T-helper 2 cell treated with Interferon-gamma antibody and Interleukin-4, amounts not matched to agents 5 μg/mL and 100 μg/mL, for 36 hours (primary cell): Measurements from ENCODE around the gene HEXA.

Experiments used
- DNase-seq: peaks from one replicate; pipeline ENCODE4 v3.0.0; 2021; ENCODE audit warnings: low spot score
- H3K27ac Mint-ChIP-seq: one replicate; pipeline ENCODE4 v1.8.0; 2021; ENCODE audit warnings: mild to moderate bottlenecking, mixed read lengths
- H3K27me3 Mint-ChIP-seq: one replicate; pipeline ENCODE4 v1.8.0; 2021; ENCODE audit warnings: low read depth, mixed read lengths
- H3K36me3 Mint-ChIP-seq: one replicate; pipeline ENCODE4 v1.8.0; 2021; ENCODE audit warnings: low read depth, mixed read lengths
- H3K4me1 Mint-ChIP-seq: one replicate; pipeline ENCODE4 v1.8.0; 2021; ENCODE audit warnings: low read depth, mixed read lengths
- H3K4me3 Mint-ChIP-seq: one replicate; pipeline ENCODE4 v1.8.0; 2022; ENCODE audit warnings: mild to moderate bottlenecking, moderate library complexity, mixed read lengths
- H3K9me3 Mint-ChIP-seq: one replicate; pipeline ENCODE4 v1.8.0; 2021; ENCODE audit warnings: mixed read lengths

HEXA gene

DNA sequence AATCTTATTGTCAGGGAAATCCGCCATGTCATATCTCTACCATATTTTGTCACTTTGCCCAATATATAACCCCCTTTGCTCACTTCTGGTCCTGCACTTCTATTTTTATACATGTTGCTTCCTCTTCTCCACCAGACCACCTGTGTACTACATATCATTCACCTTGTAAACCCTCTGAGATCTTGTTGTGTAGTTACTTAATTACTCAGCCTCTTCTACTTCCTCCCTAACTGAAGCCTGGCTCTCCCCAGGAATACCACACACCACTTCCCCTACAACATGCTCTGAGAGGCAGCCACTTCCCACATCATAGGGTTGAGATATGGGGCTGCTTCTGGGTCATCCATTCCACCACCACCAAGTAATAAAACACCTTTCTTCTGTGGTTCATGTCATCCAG is 10.0 kb downstream of the HEXA start:
- peak overlapping the region; percentile 1 for H3K4me3 Mint-ChIP-seq
- H3K27ac Mint-ChIP-seq: peak overlapping the region; percentile 34
- peak; percentile 10 for DNase-seq
- peaks cover 12% of the 10 kb centered on the region for H3K36me3 Mint-ChIP-seq
- no peaks in the 10 kb centered on the region for H3K27me3 Mint-ChIP-seq
- no peaks in the 10 kb centered on the region for H3K9me3 Mint-ChIP-seq
- peaks cover 18% of the 10 kb centered on the region for H3K4me1 Mint-ChIP-seq

GRCh38 chr15:72361176-72361575 is 14.6 kb downstream of the HEXA start:
- DNase-seq: no peak
- Mint-ChIP-seq H3K27me3 (no peaks in the 10 kb centered on the region), H3K27ac (no peak overlapping the region), H3K36me3 (no peaks in the 10 kb centered on the region), H3K4me1 (peaks cover 12% of the 10 kb centered on the region), H3K9me3 (no peaks in the 10 kb centered on the region), H3K4me3 (no peak overlapping the region)

DNA sequence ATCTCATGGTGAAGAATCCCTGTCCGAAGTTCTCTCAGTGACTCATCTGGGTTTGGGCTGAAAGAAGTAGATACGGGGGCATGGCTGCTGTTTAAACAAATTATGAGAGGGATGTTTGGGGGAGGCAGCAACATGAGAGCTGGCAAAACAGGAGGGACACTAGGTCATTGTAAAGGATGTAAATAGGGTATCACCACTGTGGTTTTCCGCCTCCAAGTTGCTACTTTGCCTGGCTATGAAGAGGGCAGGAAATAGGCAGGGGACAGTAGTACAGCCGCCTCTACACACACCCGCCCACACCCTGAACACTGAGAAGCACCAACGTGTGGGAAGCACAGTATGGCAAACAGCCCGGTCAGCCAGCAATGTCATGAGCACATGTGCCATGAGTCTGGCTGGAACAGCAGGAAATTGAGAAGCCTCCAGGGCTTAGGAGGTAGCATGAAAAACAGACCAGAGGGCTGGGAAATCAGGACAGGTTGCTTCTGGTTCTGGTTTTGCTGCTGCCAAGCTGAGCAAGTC is 17.1 kb downstream of the HEXA start:
- DNase-seq: no peak
- no peaks in the 10 kb centered on the region for H3K27me3 Mint-ChIP-seq
- no peak overlapping the region for H3K4me3 Mint-ChIP-seq
- no peaks in the 10 kb centered on the region for H3K9me3 Mint-ChIP-seq
- H3K27ac Mint-ChIP-seq: no peak overlapping the region
- H3K4me1 Mint-ChIP-seq: peaks cover 5% of the 10 kb centered on the region
- peaks cover 2% of the 10 kb centered on the region for H3K36me3 Mint-ChIP-seq

DNA sequence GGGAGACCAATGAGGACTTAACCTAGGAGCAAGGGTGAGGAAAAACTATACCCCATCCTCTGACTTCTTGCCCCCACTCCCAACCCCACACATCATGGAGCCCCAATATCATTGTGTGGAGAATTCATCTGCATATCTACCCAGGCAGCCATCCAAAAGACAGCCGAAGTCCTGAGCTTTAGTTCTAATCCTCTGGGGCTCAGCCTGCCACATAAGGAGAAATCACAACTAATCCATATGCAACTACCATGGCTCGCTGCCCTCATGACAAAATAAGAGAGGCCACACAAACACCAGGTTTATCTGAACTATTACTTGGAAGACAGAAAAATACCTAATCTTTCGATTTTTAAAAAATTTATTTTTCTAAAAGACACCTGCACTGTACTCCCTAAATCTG is 17.7 kb downstream of the HEXA start:
- H3K9me3 Mint-ChIP-seq: no peaks in the 10 kb centered on the region
- H3K4me3 Mint-ChIP-seq: no peak overlapping the region
- no peak overlapping the region for H3K27ac Mint-ChIP-seq
- DNase-seq: no peak
- peaks cover 5% of the 10 kb centered on the region for H3K4me1 Mint-ChIP-seq
- H3K36me3 Mint-ChIP-seq: peaks cover 5% of the 10 kb centered on the region
- no peaks in the 10 kb centered on the region for H3K27me3 Mint-ChIP-seq

DNA sequence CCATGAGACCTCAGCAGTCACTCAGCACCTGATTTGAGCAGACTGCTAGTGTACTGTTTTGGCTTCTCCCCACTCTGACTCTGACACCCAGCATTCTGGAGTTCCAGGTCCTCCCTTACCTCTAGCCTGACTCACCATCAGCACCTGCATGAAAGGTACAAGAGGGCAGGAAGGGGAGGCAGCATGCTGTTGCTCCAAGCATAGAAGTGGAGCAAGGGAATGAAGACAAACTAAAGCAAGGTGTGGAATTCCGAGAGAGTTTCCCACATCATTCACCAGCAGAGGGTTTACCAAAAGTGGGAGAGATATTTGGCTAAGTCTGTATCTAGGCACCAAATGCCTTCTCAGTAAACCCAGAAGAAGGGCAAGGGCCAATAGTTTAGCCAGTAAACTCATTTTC is 21.3 kb downstream of the HEXA start:
- no peaks in the 10 kb centered on the region for H3K27me3 Mint-ChIP-seq
- no peak overlapping the region for H3K27ac Mint-ChIP-seq
- no peaks in the 10 kb centered on the region for H3K9me3 Mint-ChIP-seq
- no peak for DNase-seq
- peaks cover 5% of the 10 kb centered on the region for H3K36me3 Mint-ChIP-seq
- H3K4me1 Mint-ChIP-seq: peaks cover 5% of the 10 kb centered on the region
- no peak overlapping the region for H3K4me3 Mint-ChIP-seq

DNA sequence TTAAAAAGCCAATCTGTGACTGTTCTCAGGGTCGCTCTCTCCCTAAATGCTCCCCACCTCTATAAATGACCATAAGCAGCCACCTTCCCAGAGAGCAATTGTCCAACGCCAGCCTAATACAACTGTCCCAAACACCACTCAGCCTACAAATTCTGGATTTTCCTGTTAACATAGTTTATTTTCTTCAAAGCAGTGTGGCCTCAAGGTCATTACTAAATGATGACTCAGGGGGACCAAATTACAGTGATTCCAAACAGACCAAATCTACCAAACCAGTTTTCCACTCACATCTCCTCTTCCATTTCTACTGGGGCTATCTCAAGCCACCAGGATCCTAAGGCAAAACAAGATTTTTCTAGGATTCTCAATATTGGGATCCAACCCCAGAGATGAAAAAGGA is 22.5 kb downstream of the HEXA start:
- Mint-ChIP-seq H3K9me3 (no peaks in the 10 kb centered on the region), H3K4me3 (no peak overlapping the region), H3K27me3 (no peaks in the 10 kb centered on the region), H3K36me3 (peaks cover 14% of the 10 kb centered on the region), H3K27ac (no peak overlapping the region), H3K4me1 (no peaks in the 10 kb centered on the region)
- DNase-seq: no peak

- no peaks in the 10 kb centered on the region for H3K27me3 Mint-ChIP-seq
These were observed 30.0 kb downstream of the HEXA start for GRCh38 chr15:72345806-72346205.

DNA sequence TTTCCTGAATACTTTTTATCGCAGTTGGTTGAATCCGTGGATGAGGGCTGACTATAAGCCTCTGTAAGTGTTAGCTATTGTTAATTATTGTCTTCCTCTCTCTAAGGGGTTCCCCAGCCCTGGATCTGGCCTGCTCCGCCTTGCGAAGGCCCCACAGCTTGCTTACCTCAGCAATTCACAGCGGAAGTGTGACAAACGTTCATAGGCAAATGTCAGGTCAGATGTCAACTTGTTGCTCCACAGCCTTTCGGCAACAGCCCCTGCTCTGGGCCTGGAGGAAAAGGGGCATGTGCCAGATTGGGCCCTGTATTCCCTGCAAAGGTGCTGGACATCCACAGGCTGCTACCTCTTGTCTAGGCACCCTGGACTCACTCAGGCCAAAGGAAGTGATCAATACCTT is 30.5 kb downstream of the HEXA start:
- Mint-ChIP-seq H3K27ac (no peak overlapping the region), H3K9me3 (no peaks in the 10 kb centered on the region), H3K4me1 (no peaks in the 10 kb centered on the region), H3K27me3 (no peaks in the 10 kb centered on the region), H3K36me3 (peaks cover 22% of the 10 kb centered on the region), H3K4me3 (no peak overlapping the region)
- no peak for DNase-seq

More at GRCh38 chr15:72345806-72346205, 30.0 kb downstream of the HEXA start:
- DNase-seq: no peak
- Mint-ChIP-seq H3K36me3 (peaks cover 22% of the 10 kb centered on the region), H3K9me3 (no peaks in the 10 kb centered on the region), H3K4me1 (no peaks in the 10 kb centered on the region), H3K27ac (no peak overlapping the region), H3K4me3 (no peak overlapping the region)

- no peaks in the 10 kb centered on the region for H3K4me1 Mint-ChIP-seq
- no peaks in the 10 kb centered on the region for H3K9me3 Mint-ChIP-seq
- DNase-seq: no peak
These were observed 31.2 kb downstream of the HEXA start for GRCh38 chr15:72344602-72345001.

DNA sequence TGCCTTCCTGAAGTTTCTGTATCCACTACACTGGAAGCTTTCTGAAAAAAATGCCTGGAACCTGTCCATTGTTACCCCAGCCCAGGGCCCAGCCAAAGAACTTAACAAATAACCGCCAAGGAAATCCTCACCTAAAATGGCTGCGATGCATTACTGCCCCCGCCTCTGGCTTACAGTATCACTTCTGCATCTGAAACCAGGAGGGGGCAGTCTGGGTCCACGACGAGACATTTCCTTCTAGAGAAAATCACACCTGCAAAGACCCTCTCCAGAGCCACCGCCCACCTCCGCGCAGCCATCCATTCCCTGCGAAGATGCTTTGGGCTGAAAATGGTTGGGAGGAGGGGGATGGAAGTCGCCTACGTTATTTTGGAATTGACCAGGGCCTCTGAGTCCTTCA is 33.4 kb downstream of the HEXA start:
- no peaks in the 10 kb centered on the region for H3K9me3 Mint-ChIP-seq
- no peaks in the 10 kb centered on the region for H3K4me1 Mint-ChIP-seq
- no peak for DNase-seq
- no peak overlapping the region for H3K4me3 Mint-ChIP-seq
- peaks cover 11% of the 10 kb centered on the region for H3K36me3 Mint-ChIP-seq
- H3K27me3 Mint-ChIP-seq: no peaks in the 10 kb centered on the region
- H3K27ac Mint-ChIP-seq: no peak overlapping the region

More at GRCh38 chr15:72344602-72345001, 31.2 kb downstream of the HEXA start:
- Mint-ChIP-seq H3K4me3 (no peak overlapping the region), H3K27ac (no peak overlapping the region), H3K27me3 (no peaks in the 10 kb centered on the region), H3K36me3 (peaks cover 22% of the 10 kb centered on the region)

GRCh38 chr15:72341361-72341760 is 34.5 kb downstream of the HEXA start:
- Mint-ChIP-seq H3K9me3 (no peaks in the 10 kb centered on the region), H3K27me3 (no peaks in the 10 kb centered on the region), H3K36me3 (peaks cover 9% of the 10 kb centered on the region), H3K4me3 (no peak overlapping the region), H3K4me1 (no peaks in the 10 kb centered on the region), H3K27ac (no peak overlapping the region)
- DNase-seq: no peak

GRCh38 chr15:72340366-72340765 is 35.4 kb downstream of the HEXA start:
- H3K27me3 Mint-ChIP-seq: no peaks in the 10 kb centered on the region
- H3K27ac Mint-ChIP-seq: no peak overlapping the region
- no peaks in the 10 kb centered on the region for H3K9me3 Mint-ChIP-seq
- H3K36me3 Mint-ChIP-seq: peaks cover 3% of the 10 kb centered on the region
- H3K4me1 Mint-ChIP-seq: no peaks in the 10 kb centered on the region
- H3K4me3 Mint-ChIP-seq: no peak overlapping the region
- no peak for DNase-seq

- Mint-ChIP-seq H3K27ac (no peak overlapping the region), H3K4me3 (no peak overlapping the region), H3K4me1 (no peaks in the 10 kb centered on the region), H3K36me3 (no peaks in the 10 kb centered on the region), H3K27me3 (no peaks in the 10 kb centered on the region), H3K9me3 (no peaks in the 10 kb centered on the region)
- DNase-seq: no peak
These were observed 36.0 kb downstream of the HEXA start for GRCh38 chr15:72339777-72340177.

- Mint-ChIP-seq H3K4me1 (no peaks in the 10 kb centered on the region), H3K4me3 (no peak overlapping the region), H3K27me3 (no peaks in the 10 kb centered on the region), H3K9me3 (no peaks in the 10 kb centered on the region), H3K36me3 (no peaks in the 10 kb centered on the region), H3K27ac (no peak overlapping the region)
- no peak for DNase-seq
These were observed 37.0 kb downstream of the HEXA start for GRCh38 chr15:72338617-72339321.

DNA sequence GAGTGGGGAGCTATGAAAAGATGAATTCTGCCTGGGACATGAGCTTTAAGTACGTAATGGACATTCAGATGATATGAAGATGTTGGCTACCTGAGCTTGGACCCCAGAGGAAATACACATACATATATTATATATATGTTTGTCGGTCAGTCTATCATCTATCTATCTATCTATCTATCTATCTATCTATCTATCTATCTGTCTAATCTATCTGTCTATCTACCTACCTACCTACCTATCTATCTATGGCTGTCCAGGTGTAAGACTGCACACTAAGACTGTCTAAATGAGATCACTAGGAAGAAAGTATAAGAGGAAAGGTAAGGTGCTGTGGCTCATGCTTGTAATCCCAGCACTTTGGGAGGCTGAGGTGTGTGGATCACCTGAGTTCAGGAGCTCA is 37.7 kb downstream of the HEXA start:
- DNase-seq: no peak
- Mint-ChIP-seq H3K9me3 (no peaks in the 10 kb centered on the region), H3K4me3 (no peak overlapping the region), H3K27ac (no peak overlapping the region), H3K36me3 (no peaks in the 10 kb centered on the region), H3K4me1 (no peaks in the 10 kb centered on the region), H3K27me3 (no peaks in the 10 kb centered on the region)
